ENCODE results near the gene ZSCAN30. TPM values are rescaled to one million over a fixed set of nuclear protein-coding genes. Genes with fewer than 3 reads are reported as not detected.

Gene ZSCAN30
- total and polyA plus RNA-seq, 11 donors, result 6.2 to 18.1 (median 13.8) TPM

GRCh38 chr18:35324926-35325655 is 35.1 kb upstream of the ZSCAN30 start:
- TF ChIP-seq POLR2A (IDR thresholded peaks at IDR 0.05), result no peak
- TF ChIP-seq CTCF (IDR thresholded peaks at IDR 0.05), result no peak
- Histone ChIP-seq H3K4me1 (no peaks in the 10 kb centered on the region), H3K4me3 (no peak overlapping the region), H3K36me3 (no peaks in the 10 kb centered on the region), H3K27ac (no peak overlapping the region), H3K27me3 (no peaks in the 10 kb centered on the region), H3K9me3 (peaks cover 0 to 13% (median 0%) of the 10 kb centered on the region in 12 donors)
- DNase-seq (no peak), ATAC-seq (no peak)
- 51 to 79% (median 68%) methylated on average over 2 of the region's 2 CpGs for WGBS, 4 donors
- intact Hi-C loops (cut with DNase I), result no loop called here

- TF ChIP-seq POLR2A (IDR thresholded peaks at IDR 0.05), result no peak
- TF ChIP-seq CTCF (IDR thresholded peaks at IDR 0.05), result no peak
- WGBS, 4 donors, result 74 to 84% (median 78%) methylated on average over 3 of the region's 3 CpGs
These were observed 32.7 kb upstream of the ZSCAN30 start for GRCh38 chr18:35322486-35323458.

GRCh38 chr18:35311496-35311895 is 21.5 kb upstream of the ZSCAN30 start:
- no peak overlapping the region for H3K4me3 ChIP-seq
- H3K4me1 ChIP-seq, result peaks cover 0 to 10% (median 0%) of the 10 kb centered on the region in 12 donors
- no peak overlapping the region for H3K27ac ChIP-seq
- peaks cover 8 to 20% (median 13%) of the 10 kb centered on the region in 9 donors for H3K36me3 ChIP-seq
- intact Hi-C loops (cut with DNase I), result loop anchor here in 1 of 10 donors (10.0 kb wide), 1 partner anchor 63 kb away; the partner anchor contains the start of gene ZNF396
- H3K9me3 ChIP-seq, result peaks cover 3 to 97% (median 51%) of the 10 kb centered on the region in 12 donors
- ATAC-seq (no peak), DNase-seq (no peak)
- no peaks in the 10 kb centered on the region for H3K27me3 ChIP-seq
- TF ChIP-seq CTCF (IDR thresholded peaks at IDR 0.05) (no peak), POLR2A (IDR thresholded peaks at IDR 0.05) (no peak)
- 27 to 39% (median 31%) methylated on average over 2 of the region's 2 CpGs for WGBS, 4 donors

More at GRCh38 chr18:35322486-35323458, 32.7 kb upstream of the ZSCAN30 start:
- intact Hi-C loops (cut with DNase I), result no loop called here
- H3K9me3 ChIP-seq, result peaks cover 0 to 5% (median 0%) of the 10 kb centered on the region in 12 donors
- DNase-seq (no peak), ATAC-seq (no peak)
- H3K4me1 ChIP-seq, result no peaks in the 10 kb centered on the region
- H3K4me3 ChIP-seq, result no peak overlapping the region
- no peaks in the 10 kb centered on the region for H3K27me3 ChIP-seq
- no peaks in the 10 kb centered on the region for H3K36me3 ChIP-seq
- no peak overlapping the region for H3K27ac ChIP-seq

Data from heart left ventricle (tissue), 16 donors.